Panc1 (cell line): Measurements from ENCODE around the gene IDUA. TPM values are rescaled to one million over a fixed set of nuclear protein-coding genes. Genes with fewer than 3 reads are reported as not detected.
A peak's percentile ranks its signal among the peaks of the same experiment; 100 is the strongest.

ENCODE experiments used
- ATAC-seq: fragments of 200-7000 bp; cut with Tn5 transposase; 2 replicates; pipeline ENCODE4 v1.9.1; 2020; ENCODE audit warnings: mild to moderate bottlenecking, moderate library complexity
- BruUV-seq: library from RNA; stranded (reverse); fragments of 400-500 nt; replicated peaks from 2 replicates; lab custom pipeline; 2021; lab: Mats Ljungman, UMichigan
- CTCF ChIA-PET: fragments of 300-600 bp; sonication (Branson Sonifier 250); formaldehyde crosslinking; loops from one replicate; lab custom pipeline; 2022; ENCODE audit warnings: antibody characterized with exemption; lab: Charles Lee
- POLR2A ChIA-PET: fragments of 300-600 bp; sonication (Branson Sonifier 250); formaldehyde crosslinking; loops from one replicate; lab custom pipeline; 2022; ENCODE audit warnings: antibody characterized with exemption; lab: Charles Lee
- DNase-seq: peaks from one replicate; pipeline ENCODE4 v3.0.0-alpha.2; 2010; ENCODE audit warnings: low read depth, low spot score
- H3K27ac ChIP-seq: 2 replicates; pipeline ENCODE4 v1.5.1; 2011; ENCODE audit warnings: mild to moderate bottlenecking, low read length, inconsistent platforms
- H3K27me3 ChIP-seq: fragments of 200-500 bp; sonication (Bioruptor generic); 2 replicates; pipeline ENCODE4 v1.6.0; 2014; ENCODE audit warnings: low read length, inconsistent platforms; ENCODE audit not compliant: control insufficient read depth, insufficient read depth
- H3K36me3 ChIP-seq: fragments of 200-500 bp; sonication (Bioruptor generic); 2 replicates; pipeline ENCODE4 v1.5.1; 2014; ENCODE audit warnings: inconsistent platforms, mild to moderate bottlenecking, low read length, moderate library complexity; ENCODE audit not compliant: control insufficient read depth, insufficient read depth
- H3K4me1 ChIP-seq: 2 replicates; pipeline ENCODE4 v1.5.1; 2011; ENCODE audit warnings: inconsistent platforms, mild to moderate bottlenecking, low read length, moderate library complexity; ENCODE audit not compliant: control insufficient read depth, insufficient read depth
- H3K4me3 ChIP-seq, 2 experiments: 2 replicates each; pipeline ENCODE4 v1.5.1; 2011 to 2012; ENCODE audit warnings: low read depth in 2 of 2, low read length in 2 of 2, mild to moderate bottlenecking in 2 of 2, inconsistent platforms in 1 of 2, moderate library complexity in 1 of 2
- H3K9me3 ChIP-seq: fragments of 200-500 bp; sonication (Bioruptor generic); 2 replicates; pipeline ENCODE4 v1.5.1; 2014; ENCODE audit warnings: low read depth, mild to moderate bottlenecking, inconsistent platforms, low read length, moderate library complexity; ENCODE audit not compliant: control insufficient read depth, insufficient read depth
- POLR2AphosphoS5 ChIP-seq: IDR thresholded peaks from 2 replicates; pipeline ENCODE4 v1.6.1; 2012; ENCODE audit warnings: mild to moderate bottlenecking, low read depth, low read length, moderate library complexity
- SIN3A ChIP-seq: IDR thresholded peaks from 2 replicates; pipeline ENCODE4 v1.6.1; 2012; ENCODE audit warnings: low read depth, mild to moderate bottlenecking, low read length, moderate library complexity, borderline replicate concordance; ENCODE audit not compliant: insufficient read depth
- TCF7L2 ChIP-seq: IDR thresholded peaks from 2 replicates; pipeline ENCODE4 v1.6.1; 2011; ENCODE audit warnings: mild to moderate bottlenecking, low read depth, low read length, inconsistent platforms
- in situ Hi-C: cut with HindIII; loops from 2 replicates; pipeline ENCODE4 v1.10.0; 2016; ENCODE audit warnings: low sequenced_read_pairs, low pct_unique_long_range_greater_than_20kb
- intact Hi-C: fragments of 100-400 bp; cut with micrococcal nuclease; formaldehyde crosslinking; loops from one replicate; pipeline ENCODE4 v1.10.0; 2022; ENCODE audit not compliant: unreplicated experiment
- total RNA-seq: library from RNA; stranded (reverse); gene quantifications from one replicate; pipeline ENCODE4 v1.2.1, GENCODE V29; 2021; ENCODE audit not compliant: unreplicated experiment
- TF ChIP-seq, protein P1 (sequence below), 2 experiments: IDR thresholded peaks; 2 replicates each; pipeline ENCODE4 v1.6.1; 2011 to 2012; ENCODE audit warnings: low read depth in 2 of 2, control low read depth in 1 of 2, low read length in 1 of 2, mild to moderate bottlenecking in 1 of 2, moderate library complexity in 1 of 2; ENCODE audit not compliant: insufficient read depth in 1 of 2
- TF ChIP-seq, protein P2 (sequence below): fragments of 450-650 bp; IDR thresholded peaks from 2 replicates; pipeline ENCODE4 v1.5.1; 2017; ENCODE audit warnings: mild to moderate bottlenecking

Gene IDUA
- total RNA-seq, 1 experiment from 2014 or later, result 30.6 TPM

DNA sequence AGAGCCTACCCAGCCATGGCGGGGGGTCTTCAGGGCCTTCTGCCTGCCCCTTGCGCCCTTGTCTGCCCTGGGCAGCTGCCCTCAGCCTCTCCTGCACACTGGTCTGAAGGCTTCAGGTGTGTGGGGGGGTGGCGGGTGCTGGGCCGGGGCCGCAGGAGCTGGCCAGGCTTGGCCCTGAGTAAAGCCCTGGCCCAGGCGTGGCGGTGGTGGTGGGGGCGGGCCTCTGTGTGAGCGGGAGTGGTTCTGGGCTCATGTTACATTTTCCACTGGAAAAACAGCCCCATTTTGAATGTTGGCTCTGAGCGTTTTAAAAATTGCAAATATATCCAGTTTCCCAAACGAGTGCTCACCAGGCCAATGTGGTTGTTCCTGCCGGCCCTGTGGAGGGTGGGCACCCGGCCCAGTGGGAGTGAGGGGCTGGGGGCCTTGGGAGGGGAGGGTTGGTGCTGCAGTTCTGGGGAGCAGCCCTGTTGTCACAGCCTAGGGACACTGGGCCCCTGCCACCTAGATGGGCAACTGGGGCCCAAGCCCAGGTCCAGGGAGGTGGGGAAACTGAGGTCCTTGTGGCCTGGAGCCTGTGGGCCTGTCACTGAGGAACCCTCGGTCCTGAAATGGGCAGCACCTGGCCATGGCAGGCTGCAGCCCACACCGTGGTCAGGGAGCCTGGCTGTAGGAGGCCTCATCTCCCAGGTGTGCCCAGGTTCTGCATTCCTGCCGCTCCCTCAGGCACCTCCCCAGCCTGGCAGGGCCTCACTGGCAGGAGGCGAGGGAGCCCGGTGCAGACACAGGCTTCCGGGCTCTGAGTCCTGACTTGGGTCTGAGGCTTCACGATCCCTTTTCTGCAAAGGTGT lies 52.9 kb downstream of the IDUA start:
- CTCF ChIA-PET, result no interaction called here
- Histone ChIP-seq H3K9me3 (no peaks in the 10 kb centered on the region), H3K36me3 (no peaks in the 10 kb centered on the region), H3K27me3 (no peaks in the 10 kb centered on the region), H3K27ac (peak overlapping the region; percentile 61; the same call in 1 of the 2 replicates), H3K4me1 (peaks cover 70% of the 10 kb centered on the region), H3K4me3 (no peak overlapping the region)
- intact Hi-C loops, result no loop called here
- POLR2A ChIA-PET, result no interaction called here
- no TSS peak for BruUV-seq
- TF ChIP-seq SIN3A (no peak), POLR2AphosphoS5 (no peak), TCF7L2 (no peak)
- TF ChIP-seq, protein P1, sequence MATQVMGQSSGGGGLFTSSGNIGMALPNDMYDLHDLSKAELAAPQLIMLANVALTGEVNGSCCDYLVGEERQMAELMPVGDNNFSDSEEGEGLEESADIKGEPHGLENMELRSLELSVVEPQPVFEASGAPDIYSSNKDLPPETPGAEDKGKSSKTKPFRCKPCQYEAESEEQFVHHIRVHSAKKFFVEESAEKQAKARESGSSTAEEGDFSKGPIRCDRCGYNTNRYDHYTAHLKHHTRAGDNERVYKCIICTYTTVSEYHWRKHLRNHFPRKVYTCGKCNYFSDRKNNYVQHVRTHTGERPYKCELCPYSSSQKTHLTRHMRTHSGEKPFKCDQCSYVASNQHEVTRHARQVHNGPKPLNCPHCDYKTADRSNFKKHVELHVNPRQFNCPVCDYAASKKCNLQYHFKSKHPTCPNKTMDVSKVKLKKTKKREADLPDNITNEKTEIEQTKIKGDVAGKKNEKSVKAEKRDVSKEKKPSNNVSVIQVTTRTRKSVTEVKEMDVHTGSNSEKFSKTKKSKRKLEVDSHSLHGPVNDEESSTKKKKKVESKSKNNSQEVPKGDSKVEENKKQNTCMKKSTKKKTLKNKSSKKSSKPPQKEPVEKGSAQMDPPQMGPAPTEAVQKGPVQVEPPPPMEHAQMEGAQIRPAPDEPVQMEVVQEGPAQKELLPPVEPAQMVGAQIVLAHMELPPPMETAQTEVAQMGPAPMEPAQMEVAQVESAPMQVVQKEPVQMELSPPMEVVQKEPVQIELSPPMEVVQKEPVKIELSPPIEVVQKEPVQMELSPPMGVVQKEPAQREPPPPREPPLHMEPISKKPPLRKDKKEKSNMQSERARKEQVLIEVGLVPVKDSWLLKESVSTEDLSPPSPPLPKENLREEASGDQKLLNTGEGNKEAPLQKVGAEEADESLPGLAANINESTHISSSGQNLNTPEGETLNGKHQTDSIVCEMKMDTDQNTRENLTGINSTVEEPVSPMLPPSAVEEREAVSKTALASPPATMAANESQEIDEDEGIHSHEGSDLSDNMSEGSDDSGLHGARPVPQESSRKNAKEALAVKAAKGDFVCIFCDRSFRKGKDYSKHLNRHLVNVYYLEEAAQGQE (IDR thresholded peaks at IDR 0.05; ENCODE audit: insufficient read depth in 1 of 2, low read depth in 2 of 2, low read length in 1 of 2), result no peak
- TF ChIP-seq, protein P2, sequence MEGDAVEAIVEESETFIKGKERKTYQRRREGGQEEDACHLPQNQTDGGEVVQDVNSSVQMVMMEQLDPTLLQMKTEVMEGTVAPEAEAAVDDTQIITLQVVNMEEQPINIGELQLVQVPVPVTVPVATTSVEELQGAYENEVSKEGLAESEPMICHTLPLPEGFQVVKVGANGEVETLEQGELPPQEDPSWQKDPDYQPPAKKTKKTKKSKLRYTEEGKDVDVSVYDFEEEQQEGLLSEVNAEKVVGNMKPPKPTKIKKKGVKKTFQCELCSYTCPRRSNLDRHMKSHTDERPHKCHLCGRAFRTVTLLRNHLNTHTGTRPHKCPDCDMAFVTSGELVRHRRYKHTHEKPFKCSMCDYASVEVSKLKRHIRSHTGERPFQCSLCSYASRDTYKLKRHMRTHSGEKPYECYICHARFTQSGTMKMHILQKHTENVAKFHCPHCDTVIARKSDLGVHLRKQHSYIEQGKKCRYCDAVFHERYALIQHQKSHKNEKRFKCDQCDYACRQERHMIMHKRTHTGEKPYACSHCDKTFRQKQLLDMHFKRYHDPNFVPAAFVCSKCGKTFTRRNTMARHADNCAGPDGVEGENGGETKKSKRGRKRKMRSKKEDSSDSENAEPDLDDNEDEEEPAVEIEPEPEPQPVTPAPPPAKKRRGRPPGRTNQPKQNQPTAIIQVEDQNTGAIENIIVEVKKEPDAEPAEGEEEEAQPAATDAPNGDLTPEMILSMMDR, result no peak
- DNase-seq (no peak), ATAC-seq (peak; percentile 32; the same call in 1 of the 2 replicates)
- in situ Hi-C loops, result no loop called here

DNA sequence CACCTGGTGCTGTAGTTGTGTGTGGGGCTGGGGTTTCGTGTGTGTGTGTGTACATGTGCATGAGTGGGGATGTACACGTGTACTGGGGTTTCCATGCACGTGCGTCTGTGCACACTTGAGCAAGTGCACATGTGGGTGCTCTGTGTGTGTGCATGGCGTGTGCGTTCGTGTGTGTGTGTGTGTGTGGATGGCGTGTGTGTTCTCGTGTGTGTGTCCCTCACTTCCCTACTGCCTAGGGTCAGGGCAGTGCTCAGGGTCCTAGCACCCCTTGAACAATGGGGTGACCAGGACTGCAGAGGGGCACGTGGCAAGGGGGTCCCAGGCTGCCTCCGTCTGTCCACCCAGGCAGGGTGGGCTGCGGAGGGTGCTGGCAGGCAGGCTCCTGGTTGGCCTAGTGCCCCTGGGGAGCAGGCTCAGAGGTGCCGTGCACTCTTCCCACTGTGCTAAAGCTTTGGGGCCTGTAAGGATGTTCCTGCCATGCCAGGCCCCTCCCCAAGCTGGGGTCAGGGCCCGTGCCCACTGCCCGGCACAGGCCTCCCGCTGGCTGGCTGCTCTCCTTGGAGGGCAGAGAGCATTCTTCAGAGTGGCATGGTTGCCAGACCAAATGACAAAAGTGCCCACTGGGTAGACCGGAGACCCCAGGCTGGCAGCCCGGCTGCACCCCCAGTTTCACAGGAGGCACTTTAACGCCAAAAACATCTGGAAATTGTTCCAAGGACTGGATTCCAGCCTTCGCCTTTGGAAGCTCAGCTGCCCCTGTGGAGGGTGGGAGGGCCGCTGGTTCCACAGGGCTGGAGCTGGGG lies 53.7 kb downstream of the IDUA start:
- CTCF ChIA-PET, result interaction anchor here (0.6 kb wide), 1 partner anchor 71 kb away, joined by 18 read pairs; no protein-coding TSS in a partner anchor
- ATAC-seq, result no peak
- H3K4me1 ChIP-seq, result peaks cover 78% of the 10 kb centered on the region

More for the DNA sequence above, 53.7 kb downstream of the IDUA start:
- intact Hi-C loops, result no loop called here
- Histone ChIP-seq H3K4me3 (no peak overlapping the region), H3K27me3 (no peaks in the 10 kb centered on the region), H3K36me3 (no peaks in the 10 kb centered on the region), H3K27ac (peak overlapping the region; percentile 34; the same call in 1 of the 2 replicates), H3K9me3 (no peaks in the 10 kb centered on the region)
- POLR2A ChIA-PET, result no interaction called here
- no peak for DNase-seq
- in situ Hi-C loops, result no loop called here
- BruUV-seq, result no TSS peak
- TF ChIP-seq, protein P1 (IDR thresholded peaks at IDR 0.05; ENCODE audit: insufficient read depth in 1 of 2, low read depth in 2 of 2, low read length in 1 of 2), result no peak
- TF ChIP-seq SIN3A, result no peak
- no peak for TF ChIP-seq POLR2AphosphoS5
- TF ChIP-seq TCF7L2, result no peak
- TF ChIP-seq, protein P2, result no peak
